Stimulated activated CD8-positive, alpha-beta memory T cell treated with anti-CD3 and anti-CD28 coated beads, Interleukin-15, amount 100 ng/mL, for 4 hours (primary cell): Measurements from ENCODE around the gene ZNF613.
"Not testable (repeated sequence)": the region's sequence is repeated elsewhere in the genome, so short reads cannot be mapped to it uniquely, and the experiment has no call there.

ENCODE experiments used
- DNase-seq, 2 donors: peaks; one replicate each; pipeline ENCODE4 v3.0.0-alpha.2; 2020; ENCODE audit warnings: low read depth in 2 of 2

ZNF613 gene

DNA sequence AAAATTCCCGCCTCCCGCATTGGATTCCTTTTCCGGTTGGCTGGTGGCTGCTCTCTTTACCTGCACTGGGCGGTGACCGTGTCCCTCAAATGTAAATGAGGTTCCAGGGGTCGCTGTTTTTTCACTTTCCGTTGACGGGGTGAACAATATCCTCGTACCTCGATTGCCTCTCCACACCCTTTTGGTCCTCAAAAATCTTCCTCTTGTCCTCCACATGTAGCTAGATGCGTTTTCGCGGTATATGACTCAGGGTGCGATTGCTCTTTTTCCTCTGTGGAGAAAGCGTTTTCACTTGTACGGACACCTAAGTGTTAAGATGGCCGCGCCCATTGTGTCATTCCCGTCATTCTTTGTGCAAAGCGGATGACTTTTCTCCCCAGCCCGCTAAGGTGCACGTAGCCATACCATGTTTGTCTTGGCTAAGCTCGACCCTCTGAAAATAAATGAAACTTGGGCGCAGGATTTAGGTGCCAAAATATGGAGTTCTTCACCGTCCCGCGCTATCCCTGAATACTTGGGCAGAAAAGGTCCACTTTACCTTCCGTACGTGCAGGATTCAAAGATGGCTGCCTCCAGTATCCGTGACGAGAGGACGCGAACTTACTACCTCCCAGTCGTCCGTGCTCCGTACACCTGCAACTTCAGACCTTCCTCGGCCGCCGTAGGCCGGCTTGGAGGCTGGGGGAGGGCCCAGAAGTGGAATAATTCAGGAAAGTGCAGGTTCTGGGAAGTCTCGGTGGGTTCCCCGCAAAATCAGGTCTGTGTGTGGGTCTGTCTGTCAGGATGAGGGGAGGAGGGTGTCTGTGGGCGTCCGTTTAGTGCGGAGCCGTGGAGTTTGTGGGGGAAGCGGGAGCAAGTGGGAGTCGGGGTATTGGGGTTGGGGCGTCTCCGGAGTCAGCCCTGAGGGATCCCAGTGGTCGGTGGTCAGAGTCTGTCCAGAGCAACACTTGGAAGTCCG lies at the start of gene ZNF613:
Gene ZNF613, plus strand, starts transcription at position 689 of the 958 bp plus-strand sequence. CDS start 8,749 bp downstream, outside the sequence.
- DNase-seq = peak; percentile 67 to 78

DNA sequence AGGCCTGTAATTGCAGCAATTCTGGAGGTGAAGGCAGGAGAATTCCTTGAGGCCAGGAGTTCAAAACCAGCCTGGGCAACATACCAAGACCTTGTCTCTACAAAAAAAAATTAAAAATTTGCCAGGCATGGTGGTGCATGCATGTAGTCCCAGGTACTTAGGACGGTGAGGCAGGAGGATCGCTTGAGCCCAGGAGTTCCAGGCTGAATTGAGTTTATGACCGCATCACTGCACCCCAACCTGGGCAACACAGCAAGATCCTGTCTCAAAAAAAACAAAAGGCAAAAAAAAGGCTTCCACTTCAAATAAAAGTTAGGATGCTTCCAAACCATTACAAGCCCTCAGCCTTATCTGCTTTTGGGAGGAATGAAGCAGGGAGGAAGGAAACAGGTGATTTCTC lies 44.8 kb upstream of the ZNF613 start:
- no peak for DNase-seq

DNA sequence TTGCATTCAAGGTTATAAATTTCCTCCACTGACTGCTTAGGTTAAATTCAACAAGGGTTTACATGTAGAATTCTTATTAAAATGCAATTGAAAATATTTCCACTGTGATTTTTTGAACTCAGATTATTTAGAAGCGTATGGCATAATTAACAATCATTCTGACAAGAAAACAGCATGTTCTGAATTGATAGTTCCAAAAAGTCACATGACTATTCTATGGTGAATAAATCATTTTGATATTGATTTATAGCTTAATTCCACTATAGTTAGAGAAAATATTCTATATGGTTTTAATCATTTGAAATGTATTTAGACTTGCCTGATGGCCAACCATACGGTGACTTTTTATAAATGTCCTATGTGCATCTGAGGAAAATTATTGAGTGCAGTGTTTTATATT lies 42.6 kb upstream of the ZNF613 start:
- no peak for DNase-seq

DNA sequence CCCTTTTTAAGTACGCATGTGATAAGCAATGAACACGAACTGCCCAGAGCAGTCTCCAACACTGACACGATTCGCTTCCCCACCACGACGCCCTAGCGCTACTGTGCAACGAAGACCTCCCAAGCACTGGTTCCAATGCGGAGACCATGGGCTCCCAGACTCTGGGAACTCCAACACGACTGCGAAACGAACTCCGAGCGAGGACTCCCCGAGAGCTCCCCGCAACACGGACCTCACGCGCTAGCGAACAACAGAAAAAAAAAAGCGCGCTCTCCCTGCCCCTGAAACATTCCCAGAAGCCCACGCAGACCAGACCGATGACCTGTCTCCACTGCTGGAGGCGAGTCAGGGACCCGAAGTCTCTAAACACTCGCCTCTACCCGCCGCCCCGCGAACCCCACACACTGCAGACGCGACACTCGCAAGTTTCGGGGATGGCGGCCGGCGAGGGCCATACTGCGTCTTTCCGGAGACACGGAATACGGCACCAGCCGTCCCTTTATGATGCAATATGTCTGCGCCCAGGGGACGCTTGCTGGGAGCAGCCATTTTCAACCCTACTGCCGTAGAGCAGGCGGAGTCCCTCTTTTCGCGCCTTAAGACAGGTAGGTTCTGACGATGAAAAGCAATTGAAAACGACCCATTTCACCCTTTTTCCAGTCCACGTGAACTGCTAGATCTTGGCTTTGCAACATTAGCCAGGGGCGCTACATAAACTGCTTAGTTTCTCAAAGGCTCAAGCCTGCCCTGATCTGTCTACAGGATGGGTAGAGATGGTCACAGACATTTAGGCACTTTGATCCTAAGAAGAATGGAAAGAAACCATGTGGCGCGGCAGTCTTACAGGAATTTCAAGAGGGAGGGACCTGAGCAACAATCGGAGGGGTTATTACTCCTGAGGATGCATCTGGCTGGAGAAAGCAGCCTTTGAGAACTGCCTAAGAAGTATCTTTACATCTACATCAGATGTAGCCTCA lies 39.5 kb upstream of the ZNF613 start, which contains the start of gene ZNF577:
Gene ZNF577, minus strand, starts transcription at position 430 of the 977 bp plus-strand sequence. CDS start 7,569 bp downstream, outside the sequence.
- peak; percentile 40 to 46 for DNase-seq

DNA sequence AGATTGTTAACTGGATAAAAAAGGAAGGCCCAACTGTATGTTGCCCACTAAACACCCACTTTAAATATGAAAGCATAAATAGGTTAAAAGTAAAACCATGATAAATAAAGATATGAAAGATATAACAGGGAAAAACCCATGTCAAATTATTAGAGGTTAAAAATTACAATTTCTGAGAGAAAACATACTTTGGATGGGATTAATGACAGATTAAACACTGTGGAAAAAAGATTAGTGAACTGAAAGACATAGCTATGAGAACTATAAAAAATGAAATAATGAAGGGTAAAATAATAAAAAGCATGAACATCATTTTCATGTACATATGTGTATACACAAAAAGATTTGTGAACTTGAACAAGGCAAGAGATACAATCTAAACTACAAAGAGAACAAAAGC lies 37.3 kb upstream of the ZNF613 start:
- DNase-seq = no peak

DNA sequence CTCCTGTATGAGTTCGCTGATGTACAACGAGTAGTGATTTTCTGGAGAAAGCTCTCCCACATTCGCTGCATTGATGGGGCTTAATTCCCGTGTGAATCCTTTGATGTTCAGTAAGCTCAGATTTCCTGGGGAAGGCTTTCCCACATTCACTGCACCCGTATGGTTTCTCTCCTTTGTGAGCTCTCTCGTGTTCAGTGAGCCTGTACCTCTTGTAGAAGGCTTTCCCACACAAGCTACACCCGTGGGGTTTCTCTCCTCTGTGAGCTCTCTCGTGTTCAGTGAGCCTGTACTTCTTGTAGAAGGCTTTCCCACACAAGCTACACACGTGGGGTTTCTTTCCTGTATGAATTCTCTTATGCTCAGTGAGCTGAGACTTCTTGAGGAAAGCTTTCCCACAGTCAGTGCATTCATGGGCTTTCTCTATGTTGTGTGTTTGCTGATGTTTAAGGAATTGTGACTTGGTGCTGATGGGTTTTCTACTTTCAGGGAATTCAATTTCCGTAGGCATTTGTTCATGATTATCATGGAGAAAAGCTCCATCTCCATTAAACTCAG lies 36.0 kb upstream of the ZNF613 start:
- DNase-seq = no peak

DNA sequence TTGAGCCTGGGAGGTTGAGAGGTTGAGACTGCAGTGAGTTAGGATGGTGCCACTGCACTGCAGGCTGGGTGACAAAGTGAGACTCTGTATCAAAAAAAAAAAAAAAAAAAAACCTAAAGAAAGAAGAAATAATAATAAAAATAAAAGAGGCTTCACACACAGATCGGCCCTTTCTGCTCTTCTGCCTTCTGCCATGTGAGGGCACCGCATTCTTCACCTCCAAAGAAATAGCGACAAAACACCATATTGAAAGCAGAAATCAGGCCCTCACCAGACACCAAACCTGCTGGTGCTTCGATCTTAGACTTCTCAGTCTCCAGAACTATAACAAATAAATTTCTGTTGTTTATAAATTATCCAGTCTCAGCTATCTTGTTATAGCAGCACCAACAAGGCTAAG lies 25.4 kb upstream of the ZNF613 start:
- DNase-seq = no peak

DNA sequence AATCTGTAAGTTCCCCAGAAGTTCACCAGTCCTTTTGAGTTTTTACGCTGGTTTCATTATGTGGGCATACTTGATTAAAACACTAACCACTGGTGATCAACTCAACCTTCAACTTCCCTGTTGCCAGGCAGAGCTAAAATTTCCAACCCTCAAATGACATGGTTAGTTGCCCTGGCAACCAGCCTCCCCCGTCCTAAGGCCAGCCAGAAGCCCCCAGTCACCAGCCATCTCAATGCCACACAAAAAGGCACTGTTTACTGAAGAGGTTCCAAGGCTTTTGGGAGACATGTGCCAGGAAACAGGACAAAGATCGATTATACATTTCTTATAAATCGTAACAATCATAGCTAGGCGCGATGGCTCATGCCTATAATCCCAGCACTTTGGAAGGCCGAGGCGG lies 24.1 kb upstream of the ZNF613 start:
- no peak for DNase-seq

DNA sequence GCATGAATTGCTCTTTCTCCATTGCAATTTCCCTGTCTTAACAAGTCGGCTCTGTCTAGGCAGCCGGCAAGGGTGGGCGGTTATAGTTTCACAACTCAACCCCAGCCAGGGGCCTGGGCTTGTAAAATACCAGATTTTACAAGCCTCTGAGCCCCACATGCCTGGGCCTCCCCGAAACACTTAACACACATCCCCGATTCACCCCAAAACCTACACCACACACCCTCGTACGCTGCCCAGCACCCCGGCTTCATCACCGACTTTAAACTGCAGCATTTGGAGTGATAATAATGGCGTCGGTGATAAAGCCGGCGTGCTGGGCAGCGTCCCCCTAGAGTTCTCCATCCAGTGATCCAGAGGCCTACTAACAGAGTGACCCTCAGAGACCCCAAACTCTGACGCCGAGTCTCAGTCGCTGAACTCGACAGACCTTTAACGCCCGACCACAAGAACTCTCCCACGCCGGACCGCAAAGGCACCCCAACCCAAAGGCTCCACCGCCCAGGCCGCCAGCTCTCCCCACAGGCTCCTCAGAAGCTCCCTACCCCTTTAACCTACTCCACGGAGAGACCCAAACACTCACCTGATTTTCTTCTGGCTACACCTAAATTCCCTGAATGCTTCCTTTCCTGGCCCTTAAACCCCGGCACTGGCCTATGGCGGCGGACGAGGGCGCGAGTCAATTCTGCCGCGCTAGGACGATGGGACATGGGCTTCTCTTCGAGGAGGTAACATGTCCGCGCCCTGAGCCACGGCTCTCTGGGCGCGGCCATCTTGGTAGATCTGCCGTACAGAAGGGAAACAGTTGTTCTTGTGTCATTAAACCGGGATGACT lies 22.7 kb upstream of the ZNF613 start, which contains the start of gene ZNF649:
Gene ZNF649, minus strand, starts transcription at position 687 of the 835 bp plus-strand sequence. CDS start 4,910 bp downstream, outside the sequence.
- peak; percentile 53 to 59 for DNase-seq

DNA sequence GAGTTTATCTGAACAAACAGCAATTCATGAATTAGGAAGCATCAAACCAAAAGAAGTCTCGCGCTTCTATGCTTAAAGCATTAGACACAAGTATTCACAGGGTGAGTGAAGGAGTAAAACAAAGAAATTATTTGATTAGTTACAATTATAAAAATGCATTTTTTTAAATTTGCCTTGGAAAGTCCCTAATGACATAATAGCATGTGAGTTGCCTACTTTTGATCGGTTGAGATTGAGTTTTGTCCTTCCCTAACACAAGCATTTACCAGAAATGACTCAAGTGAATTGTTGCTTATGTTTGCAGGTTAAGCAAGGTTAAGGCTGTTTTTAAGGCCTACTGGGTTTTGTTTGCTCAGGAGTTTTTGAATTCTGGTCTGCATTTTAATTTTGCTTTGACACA lies 22.1 kb upstream of the ZNF613 start:
- no peak for DNase-seq

DNA sequence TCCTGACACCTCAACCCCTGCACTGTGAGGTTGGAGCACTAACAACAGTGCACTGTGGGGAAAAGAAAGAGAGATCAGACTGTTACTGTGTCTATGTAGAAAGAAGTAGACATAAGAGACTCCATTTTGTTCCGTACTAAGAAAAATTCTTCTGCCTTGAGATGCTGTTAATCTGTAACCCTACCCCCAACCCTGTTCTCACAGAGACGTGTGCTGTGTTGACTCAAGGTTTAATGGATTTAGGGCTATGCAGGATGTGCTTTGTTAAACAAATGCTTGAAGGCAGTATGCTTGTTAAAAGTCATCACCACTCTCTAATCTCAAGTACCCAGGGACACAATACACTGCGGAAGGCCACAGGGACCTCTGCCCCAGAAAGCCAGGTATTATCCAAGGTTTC lies 21.6 kb upstream of the ZNF613 start:
- not testable (repeated sequence) for DNase-seq

DNA sequence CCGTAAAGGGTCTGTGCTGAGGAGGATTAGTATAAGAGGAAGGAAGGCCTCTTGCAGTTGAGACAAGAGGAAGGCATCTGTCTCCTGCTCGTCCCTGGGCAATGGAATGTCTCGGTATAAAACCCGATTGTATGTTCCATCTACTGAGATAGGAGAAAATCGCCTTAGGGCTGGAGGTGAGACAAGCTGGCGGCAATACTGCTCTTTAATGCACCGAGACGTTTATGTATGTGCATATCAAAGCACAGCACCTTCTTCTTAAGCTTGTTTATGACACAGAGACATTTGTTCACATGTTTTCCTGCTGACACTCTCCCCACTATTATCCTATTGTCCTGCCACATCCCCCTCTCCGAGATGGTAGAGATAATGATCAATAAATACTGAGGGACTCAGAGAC lies 21.2 kb upstream of the ZNF613 start:
- DNase-seq = not testable (repeated sequence)

DNA sequence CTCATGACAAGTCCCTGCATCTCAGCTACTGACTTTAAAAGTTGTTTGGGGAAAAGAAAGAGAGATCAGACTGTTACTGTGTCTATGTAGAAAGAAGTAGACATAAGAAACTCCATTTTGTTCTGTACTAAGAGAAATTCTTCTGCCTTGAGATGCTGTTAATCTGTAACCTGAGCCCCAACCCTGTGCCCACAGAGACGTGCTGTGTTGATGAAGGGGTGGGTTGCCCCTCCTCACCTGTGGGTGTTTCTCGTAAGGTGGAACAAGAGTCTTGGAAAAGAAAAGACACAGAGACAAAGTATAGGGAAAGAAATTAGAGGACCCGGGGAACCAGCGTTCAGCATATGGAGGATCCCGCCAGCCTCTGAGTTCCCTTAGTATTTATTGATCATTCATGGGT lies 19.3 kb upstream of the ZNF613 start:
- DNase-seq = not testable (repeated sequence)

DNA sequence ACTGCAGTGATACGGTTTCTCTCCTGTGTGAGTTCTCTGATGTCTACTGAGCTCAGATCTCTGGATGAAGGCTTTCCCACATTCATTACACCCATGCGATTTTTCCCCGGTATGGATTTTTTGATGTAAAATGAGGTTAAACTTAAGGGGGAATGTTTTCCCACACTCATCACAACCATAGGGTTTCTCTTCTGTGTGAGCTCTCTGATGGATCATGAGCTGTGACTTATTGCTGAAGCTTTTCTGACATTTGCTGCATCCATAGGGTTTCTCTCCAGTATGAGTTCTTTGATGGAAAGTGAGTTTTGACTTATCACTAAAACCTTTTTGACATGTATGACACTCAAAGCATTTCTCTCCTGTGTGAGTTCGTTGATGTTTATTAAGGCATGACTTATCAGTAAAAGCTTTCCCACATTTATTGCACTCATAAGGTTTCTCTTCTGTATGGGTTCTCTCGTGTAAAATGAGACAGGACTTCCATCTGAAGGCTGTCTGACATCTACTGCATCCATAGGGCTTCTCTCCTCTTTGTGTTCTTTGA lies 11.9 kb upstream of the ZNF613 start:
- DNase-seq = no peak

DNA sequence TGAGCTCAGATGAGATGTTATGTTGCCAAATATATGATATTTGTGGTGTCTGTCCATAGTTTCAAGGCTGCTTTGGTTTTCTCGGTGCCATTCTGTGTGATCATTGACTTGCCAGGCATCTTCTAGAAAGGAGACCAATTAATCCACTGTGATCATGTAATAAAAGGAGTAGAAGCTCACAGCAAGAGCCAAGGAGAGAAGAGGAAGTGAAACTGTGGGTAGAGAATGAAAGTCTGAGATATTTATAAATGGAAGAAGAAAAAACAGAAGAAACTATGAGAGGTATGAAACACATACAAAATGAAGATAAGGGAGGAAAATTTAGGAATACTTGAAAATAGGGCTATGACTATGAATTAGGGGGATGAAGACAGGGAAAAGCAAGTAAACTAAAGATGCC lies 11.1 kb upstream of the ZNF613 start:
- no peak for DNase-seq

DNA sequence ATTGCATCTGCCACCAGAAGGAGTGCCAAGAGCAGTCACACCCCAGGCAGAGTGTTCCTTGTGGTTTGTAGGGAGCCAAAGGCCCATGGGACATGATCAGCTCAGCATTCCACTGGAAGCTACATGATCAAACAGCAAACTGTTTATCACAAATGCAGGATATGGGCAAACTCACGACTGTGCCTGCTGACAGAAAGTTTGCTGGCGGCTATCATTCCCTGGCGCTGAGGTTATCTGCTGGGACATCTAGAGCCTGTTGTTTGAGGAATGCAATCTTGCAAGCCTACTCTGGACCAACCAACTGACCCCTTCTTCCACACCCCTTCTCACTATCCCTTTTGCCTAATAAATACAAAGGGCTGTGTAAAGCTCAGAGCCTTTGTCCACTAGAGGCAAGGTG lies 7.7 kb upstream of the ZNF613 start:
- DNase-seq = no peak

DNA sequence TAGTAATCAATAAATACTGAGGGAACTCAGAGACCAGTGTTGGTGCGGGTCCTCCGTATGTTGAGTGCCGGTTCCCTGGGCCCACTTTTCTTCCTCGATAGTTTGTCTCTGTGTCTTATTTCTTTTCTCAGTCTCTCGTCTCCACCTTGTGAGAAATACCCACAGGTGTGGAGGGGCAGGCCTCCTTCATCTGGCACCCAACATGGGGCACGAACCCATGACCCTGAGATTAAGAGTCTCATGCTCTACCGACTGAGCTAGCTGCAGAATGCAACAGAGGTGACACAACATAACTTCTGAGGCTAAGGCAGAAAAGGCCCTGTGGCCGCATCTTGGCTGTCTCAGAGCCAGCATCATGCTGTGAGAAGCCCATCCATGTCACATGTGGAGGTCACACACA lies 5.3 kb upstream of the ZNF613 start:
- no peak for DNase-seq

DNA sequence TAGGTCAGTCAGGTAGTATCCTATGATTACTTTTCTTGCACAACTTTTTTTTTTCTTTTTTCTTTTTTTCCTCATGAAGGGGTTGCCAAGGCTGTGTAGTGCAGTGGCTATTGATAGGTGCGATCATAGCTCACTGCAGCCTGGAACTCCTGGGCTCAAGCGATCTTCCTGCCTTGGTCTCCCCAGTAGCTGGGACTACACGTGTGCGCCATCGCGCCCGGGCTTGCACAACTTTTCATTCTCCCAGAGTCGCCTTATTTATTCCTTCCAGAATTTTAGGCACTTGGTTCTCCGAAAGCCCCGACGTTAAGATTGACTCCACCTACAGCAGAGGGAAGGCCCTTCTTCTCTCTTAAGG lies 867 bp upstream of the ZNF613 start:
- DNase-seq = no peak

DNA sequence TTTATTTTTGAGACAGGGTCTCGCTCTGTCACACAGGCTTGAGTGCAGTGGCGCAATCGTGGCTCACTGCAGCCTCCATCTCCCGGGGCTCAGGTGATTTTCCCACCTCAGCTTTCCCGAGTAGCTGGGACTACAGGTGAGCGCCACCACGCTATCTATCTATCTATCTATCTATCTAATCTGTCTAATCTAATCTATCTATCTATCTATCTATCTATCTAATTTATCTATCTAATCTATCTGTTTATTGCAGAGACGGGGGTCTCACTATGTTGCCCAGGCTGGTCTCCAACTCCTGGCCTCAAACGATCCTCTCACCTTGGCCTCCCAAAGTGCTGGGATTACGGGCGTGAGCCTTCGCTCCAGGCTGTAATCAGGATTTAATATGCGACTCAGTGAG lies 587 bp downstream of the ZNF613 start:
- DNase-seq = no peak

DNA sequence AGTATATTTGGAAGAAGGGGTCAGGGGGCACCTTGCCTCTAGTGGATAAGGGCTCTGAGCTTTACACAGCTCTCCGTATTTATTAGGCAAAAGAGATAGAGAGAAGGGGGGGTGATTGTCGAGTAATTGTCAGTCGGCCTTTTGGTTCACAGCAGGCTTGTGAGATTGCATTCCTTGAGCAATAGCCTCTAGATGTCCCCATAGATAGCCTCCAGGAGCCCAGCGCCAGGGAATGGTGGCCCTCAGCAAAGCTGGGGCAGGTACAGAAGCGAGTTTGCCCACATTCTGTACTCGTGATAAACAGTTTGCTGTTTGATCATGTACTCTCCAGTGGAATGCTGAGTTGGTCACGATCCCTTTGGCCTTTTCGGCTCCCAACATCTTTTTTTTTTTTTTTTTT lies 4.6 kb downstream of the ZNF613 start:
- no peak for DNase-seq

DNA sequence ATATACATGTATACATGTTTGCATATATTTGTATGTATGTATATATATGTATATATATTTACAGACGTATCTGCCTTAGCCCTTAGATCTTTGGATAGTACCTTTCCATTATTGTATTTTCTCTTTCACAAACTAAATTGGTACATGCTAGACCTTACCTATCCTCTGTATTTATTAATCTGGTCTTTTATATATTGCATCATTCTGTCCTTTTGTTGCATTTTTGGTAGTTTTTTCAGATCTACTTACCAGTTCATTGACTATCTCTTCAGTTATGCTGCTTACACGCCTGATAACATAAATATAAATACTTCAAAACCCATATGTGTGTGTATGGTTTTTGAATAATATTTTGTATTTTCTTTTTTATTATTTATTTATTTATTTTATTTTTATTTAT lies 11.7 kb downstream of the ZNF613 start:
- DNase-seq = no peak
